Measurements from ENCODE around the gene HELQ. TPM values are rescaled to one million over a fixed set of nuclear protein-coding genes. Genes with fewer than 3 reads are reported as not detected.

HELQ gene
- total RNA-seq, 1 donor, result 16.8 TPM

- TF ChIP-seq CTCF (IDR thresholded peaks at IDR 0.05; ENCODE audit: insufficient read depth, low read depth, low read length), result no peak
- DNase-seq (ENCODE audit: low read depth), result no peak
- no peak overlapping the region for H3K4me3 ChIP-seq (ENCODE audit: low read depth, low read length)
Observed at GRCh38 chr4:83393908-83394307, 61.7 kb downstream of the HELQ start.

- TF ChIP-seq CTCF (IDR thresholded peaks at IDR 0.05; ENCODE audit: insufficient read depth, low read depth, low read length), result no peak
- H3K4me3 ChIP-seq (ENCODE audit: low read depth, low read length), result no peak overlapping the region
- no peak for DNase-seq (ENCODE audit: low read depth)
Observed at GRCh38 chr4:83392562-83392961, 63.1 kb downstream of the HELQ start.

GRCh38 chr4:83390944-83391343 is 64.7 kb downstream of the HELQ start:
- no peak for DNase-seq (ENCODE audit: low read depth)
- H3K4me3 ChIP-seq (ENCODE audit: low read depth, low read length), result no peak overlapping the region
- TF ChIP-seq CTCF (IDR thresholded peaks at IDR 0.05; ENCODE audit: insufficient read depth, low read depth, low read length), result no peak

- no peak for TF ChIP-seq CTCF (IDR thresholded peaks at IDR 0.05; ENCODE audit: insufficient read depth, low read depth, low read length)
- H3K4me3 ChIP-seq (ENCODE audit: low read depth, low read length), result no peak overlapping the region
- DNase-seq (ENCODE audit: low read depth), result no peak
Observed at GRCh38 chr4:83389756-83390505, 65.7 kb downstream of the HELQ start.

- TF ChIP-seq CTCF (IDR thresholded peaks at IDR 0.05; ENCODE audit: insufficient read depth, low read depth, low read length), result no peak
- H3K4me3 ChIP-seq (ENCODE audit: low read depth, low read length), result no peak overlapping the region
- no peak for DNase-seq (ENCODE audit: low read depth)
Observed at GRCh38 chr4:83389037-83389720, 66.4 kb downstream of the HELQ start.

- no peak for DNase-seq (ENCODE audit: low read depth)
- H3K4me3 ChIP-seq (ENCODE audit: low read depth, low read length), result no peak overlapping the region
- TF ChIP-seq CTCF (IDR thresholded peaks at IDR 0.05; ENCODE audit: insufficient read depth, low read depth, low read length), result no peak
Observed at GRCh38 chr4:83388313-83388676, 67.3 kb downstream of the HELQ start.
